ENCODE data around the gene TMEM266.

DNA sequence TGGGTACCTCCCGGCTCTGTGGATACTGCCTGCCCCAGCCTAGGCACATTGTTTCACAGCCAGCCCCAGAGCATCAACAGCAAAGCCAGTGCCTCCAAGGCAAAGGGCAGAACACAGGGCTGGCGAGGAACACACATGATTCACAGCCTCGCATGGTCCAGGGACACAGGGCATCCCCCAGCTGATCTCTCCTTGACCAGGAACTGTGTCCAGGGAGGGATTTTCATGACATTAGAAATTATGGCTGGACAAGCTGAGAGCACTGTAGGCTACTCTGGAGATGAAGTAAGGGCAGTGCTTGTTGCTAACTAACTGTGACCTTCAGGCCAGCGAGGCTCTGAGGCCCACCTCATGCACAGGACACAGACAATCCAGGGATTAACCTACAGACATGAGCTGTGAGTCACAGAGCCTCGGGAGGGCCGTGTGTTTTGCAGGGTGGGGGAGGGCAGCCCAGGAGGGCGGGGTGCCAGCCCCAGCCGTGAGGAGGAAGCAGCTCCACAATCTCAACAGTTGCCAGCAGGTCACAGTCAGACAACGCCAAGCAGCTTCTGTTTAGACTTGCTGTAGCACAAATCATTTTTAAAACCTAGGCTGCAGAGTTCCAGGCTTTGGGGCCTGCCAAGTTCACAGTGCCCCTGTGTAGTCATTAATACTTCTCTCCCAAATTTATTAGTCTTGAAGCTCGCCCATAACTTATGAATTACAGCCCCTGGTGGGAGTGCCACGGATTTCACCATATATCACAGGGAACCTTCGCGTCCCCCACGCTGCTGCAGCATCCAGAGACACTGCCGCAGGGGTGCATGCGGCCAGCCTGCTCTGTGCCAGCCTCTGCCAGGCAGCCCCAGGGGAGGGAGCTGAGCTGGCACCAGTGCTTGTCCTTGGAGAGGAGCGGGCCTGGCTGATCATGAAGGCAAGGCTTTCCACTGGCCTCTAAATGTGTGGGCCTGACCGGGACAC lies 136.8 kb downstream of the TMEM266 start:
- TF ChIP-seq YY1 (IDR thresholded peaks at IDR 0.05; ENCODE audit: insufficient read depth, insufficient read length) (no peak), ZNF274 (IDR thresholded peaks at IDR 0.05; ENCODE audit: low read depth, low read length) (no peak)
